Measurements from ENCODE around the gene NUP50.

Gene NUP50

GRCh38 chr22:45163451-45164269 is at the start of gene NUP50:
TSS of gene NUP50 (plus strand) at chr22:45163925. CDS start at chr22:45168178, 4,253 bp downstream.
- DNase-seq, result peak; percentile 92

- DNase-seq, result no peak
These were observed 43.3 kb upstream of the NUP50 start for GRCh38 chr22:45120440-45120839.

- DNase-seq, result peak; percentile 53
These were observed 42.8 kb upstream of the NUP50 start for GRCh38 chr22:45120931-45121330.

- no peak for DNase-seq
These were observed 39.4 kb upstream of the NUP50 start for GRCh38 chr22:45124176-45124847.

- no peak for DNase-seq
These were observed 38.5 kb upstream of the NUP50 start for GRCh38 chr22:45125188-45125587.

GRCh38 chr22:45127866-45128265 is 35.9 kb upstream of the NUP50 start:
- no peak for DNase-seq

GRCh38 chr22:45129703-45130524 is 33.8 kb upstream of the NUP50 start:
- no peak for DNase-seq

GRCh38 chr22:45130891-45131290 is 32.8 kb upstream of the NUP50 start:
- DNase-seq, result no peak

GRCh38 chr22:45131749-45132148 is 32.0 kb upstream of the NUP50 start:
- DNase-seq, result no peak

- DNase-seq, result no peak
These were observed 29.4 kb upstream of the NUP50 start for GRCh38 chr22:45134313-45134712.

- DNase-seq, result no peak
These were observed 27.1 kb upstream of the NUP50 start for GRCh38 chr22:45136594-45136993.

GRCh38 chr22:45139693-45140092 is 24.0 kb upstream of the NUP50 start:
- DNase-seq, result no peak

- no peak for DNase-seq
These were observed 21.3 kb upstream of the NUP50 start for GRCh38 chr22:45142376-45142775.

- no peak for DNase-seq
These were observed 18.8 kb upstream of the NUP50 start for GRCh38 chr22:45144916-45145315.

- no peak for DNase-seq
These were observed 14.1 kb upstream of the NUP50 start for GRCh38 chr22:45149671-45150070.

GRCh38 chr22:45150139-45150538 is 13.6 kb upstream of the NUP50 start:
- DNase-seq, result no peak

GRCh38 chr22:45151503-45151902 is 12.2 kb upstream of the NUP50 start:
- DNase-seq, result no peak

- no peak for DNase-seq
These were observed 9.3 kb upstream of the NUP50 start for GRCh38 chr22:45154383-45154782.

GRCh38 chr22:45155050-45155840 is 8.5 kb upstream of the NUP50 start:
- no peak for DNase-seq

GRCh38 chr22:45157907-45158306 is 5.8 kb upstream of the NUP50 start:
- no peak for DNase-seq

GRCh38 chr22:45159652-45160462 is 3.9 kb upstream of the NUP50 start:
- no peak for DNase-seq

- no peak for DNase-seq
These were observed 1.2 kb upstream of the NUP50 start for GRCh38 chr22:45162531-45162930.

Data from DMS153 (cell line).